ENCODE results near the gene SNAP25. TPM values are rescaled to one million over a fixed set of nuclear protein-coding genes. Genes with fewer than 3 reads are reported as not detected.

The SNAP25 gene
- total and polyA plus RNA-seq, 10 of the 15 experiments (the other 5 are each of a cell fraction or from before 2014, with no cell fraction given), result not detected

GRCh38 chr20:10288954-10289646 lies 70.5 kb downstream of the SNAP25 start:
- Histone ChIP-seq H3K27me3 (replicated peaks in 1 of 2; ENCODE audit: control insufficient read depth in 2 of 2, insufficient read depth in 2 of 2, low read length in 1 of 2) (no peaks in the 10 kb centered on the region), H3K9ac (ENCODE audit: control insufficient read depth, insufficient read depth, low read length) (no peak overlapping the region), H2AFZ (ENCODE audit: control insufficient read depth, low read depth, low read length) (no peak overlapping the region), H3K9me3 (replicated peaks; ENCODE audit: control insufficient read depth, insufficient read depth, low read length) (no peaks in the 10 kb centered on the region), H4K20me1 (ENCODE audit: control insufficient read depth, insufficient read depth) (no peaks in the 10 kb centered on the region), H3K4me3 (no peak overlapping the region), H3K4me2 (ENCODE audit: control insufficient read depth, insufficient read depth) (no peak overlapping the region), H3K36me3 (ENCODE audit: control insufficient read depth in 2 of 2, insufficient read depth in 2 of 2, low read length in 1 of 2) (no peaks in the 10 kb centered on the region), H3K27ac (ENCODE audit: control insufficient read depth, insufficient read depth) (no peak overlapping the region), H3K4me1 (ENCODE audit: control insufficient read depth, insufficient read depth, low read length) (no peaks in the 10 kb centered on the region), H3K79me2 (ENCODE audit: control insufficient read depth, insufficient read depth, low read length) (no peaks in the 10 kb centered on the region)
- CTCF ChIA-PET, result interaction anchor here (0.7 kb wide), 1 partner anchor 28 kb away, joined by 3 read pairs; no protein-coding TSS in a partner anchor
- in situ Hi-C loops (cut with MboI) (no loop called here), intact Hi-C loops (cut with micrococcal nuclease; ENCODE audit: unreplicated experiment) (no loop called here)
- RAD21 ChIA-PET (ENCODE audit: unreplicated experiment), result no interaction called here
- no peak for FAIRE-seq
- 46% methylated on average over 5 of the region's 5 CpGs for WGBS (ENCODE audit: insufficient coverage, insufficient replicate concordance, low lambda C conversion rate, missing lambda C conversion rate)
- POLR2A ChIA-PET, result interaction anchor here (0.7 kb wide), 1 partner anchor 1326 kb away, joined by 3 read pairs; no protein-coding TSS in a partner anchor
- no peak for DNase-seq (ENCODE audit: low read depth, low spot score)
- no peak for TF ChIP-seq MEF2A (IDR thresholded peaks at IDR 0.05; ENCODE audit: insufficient read depth, low read depth, low read length)
- TF ChIP-seq SIN3A (IDR thresholded peaks at IDR 0.05; ENCODE audit: low read depth, low read length), result no peak
- TF ChIP-seq BMI1 (IDR thresholded peaks at IDR 0.05; ENCODE audit: borderline replicate concordance), result no peak
- TF ChIP-seq MXI1 (IDR thresholded peaks at IDR 0.05; ENCODE audit: low read depth, low read length), result no peak
- no peak for TF ChIP-seq EP300 (IDR thresholded peaks at IDR 0.05; ENCODE audit: borderline replicate concordance in 1 of 2, control insufficient read depth in 1 of 2, low read depth in 2 of 2, low read length in 2 of 2)
- TF ChIP-seq CHD2 (IDR thresholded peaks at IDR 0.05; ENCODE audit: borderline replicate concordance, low read depth, low read length), result no peak
- TF ChIP-seq CEBPB (IDR thresholded peaks at IDR 0.05; ENCODE audit: borderline replicate concordance in 1 of 2, low read depth in 2 of 2, low read length in 2 of 2), result no peak
- TF ChIP-seq ZSCAN29 (IDR thresholded peaks at IDR 0.05), result no peak
- TF ChIP-seq JUND (IDR thresholded peaks at IDR 0.05; ENCODE audit: low read depth, low read length), result no peak
- no peak for TF ChIP-seq MTA3 (IDR thresholded peaks at IDR 0.05; ENCODE audit: borderline replicate concordance, low read length)
- no peak for TF ChIP-seq SMAD5 (IDR thresholded peaks at IDR 0.05; ENCODE audit: low read depth)
- no peak for TF ChIP-seq RAD51 (IDR thresholded peaks at IDR 0.05)
- no peak for TF ChIP-seq USF1 (IDR thresholded peaks at IDR 0.05; ENCODE audit: borderline replicate concordance, extremely low read length, insufficient read depth, low read depth, low read length)
- TF ChIP-seq PML (IDR thresholded peaks at IDR 0.05; ENCODE audit: low read length), result no peak
- TF ChIP-seq EED (IDR thresholded peaks at IDR 0.05; ENCODE audit: low read depth), result no peak
- TF ChIP-seq HDGF (IDR thresholded peaks at IDR 0.05), result no peak
- no peak for TF ChIP-seq ZBTB40 (IDR thresholded peaks at IDR 0.05; ENCODE audit: borderline replicate concordance)
- TF ChIP-seq KAT2A (conservative IDR thresholded peaks at IDR 0.05; ENCODE audit: control insufficient read depth, low read depth, low read length), result no peak
- TF ChIP-seq ZZZ3 (IDR thresholded peaks at IDR 0.05; ENCODE audit: control insufficient read depth, insufficient read length, low read depth), result no peak
- SMC1A ChIA-PET (ENCODE audit: uncharacterized antibody, unreplicated experiment), result no interaction called here
- no peak for ATAC-seq
- no TSS peak for BruUV-seq (replicated peaks)
